Measurements from ENCODE around the gene ZNF567.
A peak's percentile ranks its signal among the peaks of the same experiment; 100 is the strongest.
"Not testable (repeated sequence)": the region's sequence is repeated elsewhere in the genome, so short reads cannot be mapped to it uniquely, and the experiment has no call there.

ZNF567 gene
- long read RNA-seq, donor 1, partial matches to known transcripts = 0 of 3 reads
- long read RNA-seq, donor 1, other reads (novel, unspliced or antisense) = 0 of 3 reads
- long read RNA-seq, donor 2, partial matches to known transcripts = 0 of 1 reads
- long read RNA-seq, donor 2, other reads (novel, unspliced or antisense) = 0 of 1 reads
- long read RNA-seq, donor 3, partial matches to known transcripts = 0 of 1 reads
- long read RNA-seq, donor 3, other reads (novel, unspliced or antisense) = 0 of 1 reads
- long read RNA-seq, donor 4, partial matches to known transcripts = 0 of 1 reads
- long read RNA-seq, donor 4, other reads (novel, unspliced or antisense) = 0 of 1 reads
- long read RNA-seq, donor 5, partial matches to known transcripts = 0 of 2 reads
- long read RNA-seq, donor 5, other reads (novel, unspliced or antisense) = 0 of 2 reads
- long read RNA-seq, donor 6, partial matches to known transcripts = 0 of 1 reads
- long read RNA-seq, donor 6, other reads (novel, unspliced or antisense) = 0 of 1 reads
- long read RNA-seq, donor 7 = 0 reads
- long read RNA-seq, donor 8, partial matches to known transcripts = 0 of 2 reads
- long read RNA-seq, donor 8, other reads (novel, unspliced or antisense) = 0 of 2 reads

GRCh38 chr19:36687214-36688056, at the start of gene ZNF567:
TSS of gene ZNF567 (plus strand) at chr19:36687612. CDS start at chr19:36694868, 7,256 bp downstream.
- DNase-seq = peak; percentile 95

- DNase-seq = no peak
Measured at GRCh38 chr19:36638862-36639510, 48.4 kb upstream of the ZNF567 start.

GRCh38 chr19:36646746-36647145, 40.7 kb upstream of the ZNF567 start:
- no peak for DNase-seq

GRCh38 chr19:36652958-36653357, 34.5 kb upstream of the ZNF567 start:
- no peak for DNase-seq

- DNase-seq = no peak
Measured at GRCh38 chr19:36665832-36666231, 21.6 kb upstream of the ZNF567 start.

- no peak for DNase-seq
Measured at GRCh38 chr19:36668646-36669045, 18.8 kb upstream of the ZNF567 start.

- no peak for DNase-seq
Measured at GRCh38 chr19:36672368-36672767, 15.0 kb upstream of the ZNF567 start.

GRCh38 chr19:36674201-36674600, 13.2 kb upstream of the ZNF567 start:
- DNase-seq = no peak

GRCh38 chr19:36679455-36679854, 8.0 kb upstream of the ZNF567 start:
- DNase-seq = no peak

- DNase-seq = no peak
Measured at GRCh38 chr19:36685835-36686234, 1.6 kb upstream of the ZNF567 start.

- no peak for DNase-seq
Measured at GRCh38 chr19:36686365-36687213, 823 bp upstream of the ZNF567 start.

- DNase-seq = no peak
Measured at GRCh38 chr19:36688058-36688457, 646 bp downstream of the ZNF567 start.

GRCh38 chr19:36707134-36707533, 19.7 kb downstream of the ZNF567 start:
- DNase-seq = no peak

GRCh38 chr19:36709423-36709822, 22.0 kb downstream of the ZNF567 start:
- no peak for DNase-seq

- peak; percentile 4 for DNase-seq
Measured at GRCh38 chr19:36719687-36720556, 32.5 kb downstream of the ZNF567 start.

GRCh38 chr19:36736166-36736565, 48.8 kb downstream of the ZNF567 start:
- not testable (repeated sequence) for DNase-seq

GRCh38 chr19:36745870-36746269, 58.5 kb downstream of the ZNF567 start:
- DNase-seq = no peak

- DNase-seq = no peak
Measured at GRCh38 chr19:36747750-36748149, 60.3 kb downstream of the ZNF567 start.

- no peak for DNase-seq
Measured at GRCh38 chr19:36748431-36749275, 61.2 kb downstream of the ZNF567 start.

All from right kidney (tissue), 9 donors.